ENCODE results near the gene LCE1E.

GRCh38 chr1:152760551-152761190 lies 25.4 kb upstream of the LCE1E start:
- TF ChIP-seq CTCF (IDR thresholded peaks at IDR 0.05) (no peak), POLR2A (IDR thresholded peaks at IDR 0.05) (no peak)

Data from uterus (tissue), 2 donors.